ENCODE results near the gene SLC25A41. TPM values are rescaled to one million over a fixed set of nuclear protein-coding genes. Genes with fewer than 3 reads are reported as not detected.

Gene SLC25A41
- total and polyA plus RNA-seq, 9 of the 15 experiments (the other 6 are each of a cell fraction or from before 2014, with no cell fraction given), result 0.08 to 4.2 (median 1.6) TPM

DNA sequence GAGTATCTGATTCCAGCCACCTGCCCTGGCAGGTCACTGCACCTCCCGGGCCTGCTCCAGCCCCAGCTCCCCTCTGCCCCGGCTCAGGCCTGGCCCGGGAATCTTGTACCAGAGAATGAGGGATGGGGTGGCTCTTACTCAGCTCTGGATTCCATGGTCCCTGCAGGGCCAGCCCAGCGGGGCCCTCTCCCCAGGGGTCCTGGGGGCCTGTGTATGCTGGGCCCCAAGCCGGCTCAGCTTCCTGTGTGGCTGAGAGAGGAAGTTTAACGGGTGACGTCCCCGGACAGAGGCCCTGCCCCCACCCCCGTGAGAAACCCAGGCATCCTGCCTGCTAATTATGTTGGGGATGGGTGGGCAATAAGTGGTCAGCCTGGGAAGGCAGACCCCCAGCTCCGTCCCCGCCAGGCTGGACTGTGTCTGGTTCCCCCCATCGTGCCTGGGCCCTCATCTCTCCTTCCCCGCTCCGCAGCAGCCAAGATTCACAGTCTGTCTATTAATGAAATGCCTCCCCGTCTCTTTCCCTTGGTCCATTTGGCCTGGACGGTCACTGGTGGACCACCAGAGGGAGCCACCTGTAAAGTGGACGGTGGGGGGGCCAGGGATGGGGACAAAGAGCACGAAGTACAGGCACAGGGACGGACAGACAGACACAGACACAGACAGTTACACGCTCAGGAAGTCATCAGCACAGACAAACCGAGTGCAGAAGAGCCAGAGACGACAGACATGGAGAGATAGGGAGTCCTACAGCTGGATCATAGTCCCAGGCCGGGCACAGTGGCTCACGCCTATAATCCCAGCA, 48.2 kb upstream of the SLC25A41 start, which contains the start of gene DENND1C (continued):
- TF ChIP-seq, protein P1, sequence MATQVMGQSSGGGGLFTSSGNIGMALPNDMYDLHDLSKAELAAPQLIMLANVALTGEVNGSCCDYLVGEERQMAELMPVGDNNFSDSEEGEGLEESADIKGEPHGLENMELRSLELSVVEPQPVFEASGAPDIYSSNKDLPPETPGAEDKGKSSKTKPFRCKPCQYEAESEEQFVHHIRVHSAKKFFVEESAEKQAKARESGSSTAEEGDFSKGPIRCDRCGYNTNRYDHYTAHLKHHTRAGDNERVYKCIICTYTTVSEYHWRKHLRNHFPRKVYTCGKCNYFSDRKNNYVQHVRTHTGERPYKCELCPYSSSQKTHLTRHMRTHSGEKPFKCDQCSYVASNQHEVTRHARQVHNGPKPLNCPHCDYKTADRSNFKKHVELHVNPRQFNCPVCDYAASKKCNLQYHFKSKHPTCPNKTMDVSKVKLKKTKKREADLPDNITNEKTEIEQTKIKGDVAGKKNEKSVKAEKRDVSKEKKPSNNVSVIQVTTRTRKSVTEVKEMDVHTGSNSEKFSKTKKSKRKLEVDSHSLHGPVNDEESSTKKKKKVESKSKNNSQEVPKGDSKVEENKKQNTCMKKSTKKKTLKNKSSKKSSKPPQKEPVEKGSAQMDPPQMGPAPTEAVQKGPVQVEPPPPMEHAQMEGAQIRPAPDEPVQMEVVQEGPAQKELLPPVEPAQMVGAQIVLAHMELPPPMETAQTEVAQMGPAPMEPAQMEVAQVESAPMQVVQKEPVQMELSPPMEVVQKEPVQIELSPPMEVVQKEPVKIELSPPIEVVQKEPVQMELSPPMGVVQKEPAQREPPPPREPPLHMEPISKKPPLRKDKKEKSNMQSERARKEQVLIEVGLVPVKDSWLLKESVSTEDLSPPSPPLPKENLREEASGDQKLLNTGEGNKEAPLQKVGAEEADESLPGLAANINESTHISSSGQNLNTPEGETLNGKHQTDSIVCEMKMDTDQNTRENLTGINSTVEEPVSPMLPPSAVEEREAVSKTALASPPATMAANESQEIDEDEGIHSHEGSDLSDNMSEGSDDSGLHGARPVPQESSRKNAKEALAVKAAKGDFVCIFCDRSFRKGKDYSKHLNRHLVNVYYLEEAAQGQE (IDR thresholded peaks at IDR 0.05; ENCODE audit: borderline replicate concordance), result peak; percentile 68; the same call in 1 of the 2 replicates
- TF ChIP-seq, protein P1 (CRISPR knock-in tag; IDR thresholded peaks at IDR 0.05; ENCODE audit: low read depth), result no peak
- TF ChIP-seq PPARD (CRISPR knock-in tag; IDR thresholded peaks at IDR 0.05) (no peak), NCOA4 (IDR thresholded peaks at IDR 0.05; ENCODE audit: partially characterized antibody) (no peak), ZNF507 (tag; conservative IDR thresholded peaks at IDR 0.05) (no peak), FOXK1 (CRISPR knock-in tag; IDR thresholded peaks at IDR 0.05; ENCODE audit: borderline replicate concordance) (no peak), TSC22D4 (tag; IDR thresholded peaks at IDR 0.05) (no peak), SETDB1 (IDR thresholded peaks at IDR 0.05; ENCODE audit: low read length) (no peak), MEIS2 (IDR thresholded peaks at IDR 0.05; ENCODE audit: partially characterized antibody) (no peak), ZNF431 (CRISPR knock-in tag; IDR thresholded peaks at IDR 0.05) (no peak), ZNF263 (CRISPR knock-in tag; IDR thresholded peaks at IDR 0.05; ENCODE audit: borderline replicate concordance) (peak; percentile 71), NUFIP1 (IDR thresholded peaks at IDR 0.05; ENCODE audit: partially characterized antibody) (no peak), HDGF (IDR thresholded peaks at IDR 0.05) (no peak)
- TF ChIP-seq, protein P2, sequence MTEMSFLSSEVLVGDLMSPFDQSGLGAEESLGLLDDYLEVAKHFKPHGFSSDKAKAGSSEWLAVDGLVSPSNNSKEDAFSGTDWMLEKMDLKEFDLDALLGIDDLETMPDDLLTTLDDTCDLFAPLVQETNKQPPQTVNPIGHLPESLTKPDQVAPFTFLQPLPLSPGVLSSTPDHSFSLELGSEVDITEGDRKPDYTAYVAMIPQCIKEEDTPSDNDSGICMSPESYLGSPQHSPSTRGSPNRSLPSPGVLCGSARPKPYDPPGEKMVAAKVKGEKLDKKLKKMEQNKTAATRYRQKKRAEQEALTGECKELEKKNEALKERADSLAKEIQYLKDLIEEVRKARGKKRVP (CRISPR knock-in tag; IDR thresholded peaks at IDR 0.05), result no peak
- TF ChIP-seq, protein P3, sequence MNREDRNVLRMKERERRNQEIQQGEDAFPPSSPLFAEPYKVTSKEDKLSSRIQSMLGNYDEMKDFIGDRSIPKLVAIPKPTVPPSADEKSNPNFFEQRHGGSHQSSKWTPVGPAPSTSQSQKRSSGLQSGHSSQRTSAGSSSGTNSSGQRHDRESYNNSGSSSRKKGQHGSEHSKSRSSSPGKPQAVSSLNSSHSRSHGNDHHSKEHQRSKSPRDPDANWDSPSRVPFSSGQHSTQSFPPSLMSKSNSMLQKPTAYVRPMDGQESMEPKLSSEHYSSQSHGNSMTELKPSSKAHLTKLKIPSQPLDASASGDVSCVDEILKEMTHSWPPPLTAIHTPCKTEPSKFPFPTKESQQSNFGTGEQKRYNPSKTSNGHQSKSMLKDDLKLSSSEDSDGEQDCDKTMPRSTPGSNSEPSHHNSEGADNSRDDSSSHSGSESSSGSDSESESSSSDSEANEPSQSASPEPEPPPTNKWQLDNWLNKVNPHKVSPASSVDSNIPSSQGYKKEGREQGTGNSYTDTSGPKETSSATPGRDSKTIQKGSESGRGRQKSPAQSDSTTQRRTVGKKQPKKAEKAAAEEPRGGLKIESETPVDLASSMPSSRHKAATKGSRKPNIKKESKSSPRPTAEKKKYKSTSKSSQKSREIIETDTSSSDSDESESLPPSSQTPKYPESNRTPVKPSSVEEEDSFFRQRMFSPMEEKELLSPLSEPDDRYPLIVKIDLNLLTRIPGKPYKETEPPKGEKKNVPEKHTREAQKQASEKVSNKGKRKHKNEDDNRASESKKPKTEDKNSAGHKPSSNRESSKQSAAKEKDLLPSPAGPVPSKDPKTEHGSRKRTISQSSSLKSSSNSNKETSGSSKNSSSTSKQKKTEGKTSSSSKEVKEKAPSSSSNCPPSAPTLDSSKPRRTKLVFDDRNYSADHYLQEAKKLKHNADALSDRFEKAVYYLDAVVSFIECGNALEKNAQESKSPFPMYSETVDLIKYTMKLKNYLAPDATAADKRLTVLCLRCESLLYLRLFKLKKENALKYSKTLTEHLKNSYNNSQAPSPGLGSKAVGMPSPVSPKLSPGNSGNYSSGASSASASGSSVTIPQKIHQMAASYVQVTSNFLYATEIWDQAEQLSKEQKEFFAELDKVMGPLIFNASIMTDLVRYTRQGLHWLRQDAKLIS (CRISPR knock-in tag; IDR thresholded peaks at IDR 0.05), result no peak
- TF ChIP-seq, protein P4, sequence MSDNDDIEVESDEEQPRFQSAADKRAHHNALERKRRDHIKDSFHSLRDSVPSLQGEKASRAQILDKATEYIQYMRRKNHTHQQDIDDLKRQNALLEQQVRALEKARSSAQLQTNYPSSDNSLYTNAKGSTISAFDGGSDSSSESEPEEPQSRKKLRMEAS (CRISPR knock-in tag; IDR thresholded peaks at IDR 0.05), result no peak
